NCI-H526 (cell line): Measurements from ENCODE around the gene HMX1.

Experiments used
- DNase-seq, 2 experiments: peaks; one replicate each; lab custom pipeline; 2025; lab: John Stamatoyannopoulos, UW

Gene HMX1

DNA sequence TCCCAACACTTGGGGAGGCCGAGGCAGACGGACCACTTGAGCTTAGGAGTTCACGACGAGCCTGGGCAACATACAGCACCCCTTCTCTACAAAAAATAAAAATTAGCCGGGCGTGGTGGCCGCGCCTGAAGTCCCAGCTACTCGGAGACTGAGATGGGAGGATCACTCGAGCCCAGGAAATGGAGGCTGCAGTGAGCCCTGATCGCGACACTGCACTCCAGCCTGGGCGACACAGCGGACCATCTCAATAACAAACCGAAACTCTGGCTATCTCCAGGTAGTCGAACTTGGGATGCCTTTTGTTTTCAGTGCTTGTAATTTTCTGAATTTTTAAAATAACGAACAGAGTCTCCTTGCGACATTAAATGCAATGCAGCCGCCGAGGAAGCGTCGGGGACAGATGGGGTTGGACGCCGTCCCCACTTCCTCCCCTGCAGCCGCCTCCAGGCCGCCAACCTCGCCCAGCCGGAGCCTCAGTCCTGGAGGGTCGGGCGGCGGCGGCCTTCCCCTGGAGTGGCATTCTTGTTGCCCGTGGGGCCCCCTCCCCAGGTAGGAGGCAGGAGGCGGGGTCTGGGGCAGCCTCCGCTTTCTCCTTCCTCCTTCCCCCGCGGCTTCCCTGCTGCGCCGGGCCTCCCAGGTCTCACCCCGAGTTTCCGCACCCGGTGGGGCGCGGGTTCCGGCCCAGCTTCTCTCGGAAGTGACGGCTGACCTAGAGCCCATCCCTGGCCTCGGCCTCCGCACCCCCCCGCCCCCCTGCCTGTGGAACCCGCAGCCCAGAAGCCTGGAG is 14.6 kb downstream of the HMX1 start:
- no peak for DNase-seq

DNA sequence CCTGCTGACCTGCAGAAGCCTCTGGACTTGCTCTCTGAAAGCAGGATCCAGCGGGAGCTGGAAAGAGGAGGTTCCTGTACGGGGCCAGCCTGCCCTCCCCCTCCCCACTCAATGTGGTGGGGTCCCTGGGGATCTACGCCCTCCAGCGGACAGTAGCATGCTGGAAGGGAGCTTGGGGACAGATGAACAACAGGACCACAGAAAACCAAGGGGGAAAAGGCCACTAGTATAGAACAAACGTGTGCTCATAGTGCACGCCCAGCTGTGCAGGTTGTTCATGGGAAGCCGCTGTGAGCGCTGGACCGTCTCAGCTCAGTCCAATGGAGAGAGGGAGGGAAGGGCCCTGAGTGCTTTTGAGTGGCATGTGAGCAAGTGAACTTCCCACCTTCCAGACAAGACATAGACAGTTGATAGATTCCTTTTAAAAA is 15.8 kb downstream of the HMX1 start:
- DNase-seq: no peak

- DNase-seq: no peak
These were observed 16.7 kb downstream of the HMX1 start for GRCh38 chr4:8854931-8855330.

- DNase-seq: no peak
These were observed 17.6 kb downstream of the HMX1 start for GRCh38 chr4:8854016-8854415.

DNA sequence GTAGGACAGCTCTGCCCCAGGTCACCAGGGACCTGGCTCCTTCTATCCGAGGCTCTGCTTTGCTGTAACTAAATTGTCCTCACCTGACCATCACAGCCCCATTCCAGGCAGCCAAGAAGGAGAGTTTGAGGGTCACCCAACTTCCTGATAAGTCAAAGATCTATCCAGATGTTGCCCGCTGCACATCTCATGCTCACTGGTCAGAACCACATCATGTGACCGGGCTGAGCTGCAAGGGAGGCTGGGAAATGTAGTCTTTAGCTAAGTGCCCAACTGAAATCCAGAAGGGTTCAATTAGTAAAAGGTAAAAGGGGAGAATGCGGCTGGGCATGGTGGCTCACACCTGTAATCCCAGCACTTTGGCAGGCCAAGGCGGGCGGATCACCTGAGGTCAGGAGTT is 18.4 kb downstream of the HMX1 start:
- no peak for DNase-seq

DNA sequence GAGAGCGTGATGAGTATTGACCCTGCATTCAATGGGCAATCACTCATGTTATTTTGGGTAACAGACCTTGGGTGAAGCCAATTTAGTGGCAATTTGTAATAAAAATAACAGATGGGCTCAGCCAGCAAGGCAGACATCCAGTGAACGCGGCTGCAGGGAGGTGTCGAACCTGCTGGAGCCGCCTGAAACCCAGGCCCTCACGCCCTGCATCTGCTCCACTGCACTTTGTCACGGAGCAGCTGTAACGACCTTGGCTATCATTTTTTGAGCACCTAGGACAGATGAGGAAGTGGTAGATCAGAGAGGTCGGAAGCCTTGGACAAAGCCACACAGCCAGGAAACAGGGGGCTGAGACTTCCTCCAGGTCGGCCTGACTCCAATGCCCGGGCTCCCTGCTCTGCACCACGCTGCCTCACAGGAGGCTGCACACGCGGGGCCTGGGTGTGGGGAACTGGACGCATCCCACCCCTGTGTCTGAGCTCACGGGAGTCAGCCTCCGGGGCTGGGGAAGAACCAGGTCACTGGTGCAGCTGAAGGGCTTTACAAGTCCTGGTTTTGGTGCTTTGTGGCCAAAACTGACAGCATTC is 19.4 kb downstream of the HMX1 start:
- no peak for DNase-seq

GRCh38 chr4:8851321-8852117 is 20.1 kb downstream of the HMX1 start:
- DNase-seq: no peak

GRCh38 chr4:8850830-8851188 is 20.8 kb downstream of the HMX1 start:
- no peak for DNase-seq

DNA sequence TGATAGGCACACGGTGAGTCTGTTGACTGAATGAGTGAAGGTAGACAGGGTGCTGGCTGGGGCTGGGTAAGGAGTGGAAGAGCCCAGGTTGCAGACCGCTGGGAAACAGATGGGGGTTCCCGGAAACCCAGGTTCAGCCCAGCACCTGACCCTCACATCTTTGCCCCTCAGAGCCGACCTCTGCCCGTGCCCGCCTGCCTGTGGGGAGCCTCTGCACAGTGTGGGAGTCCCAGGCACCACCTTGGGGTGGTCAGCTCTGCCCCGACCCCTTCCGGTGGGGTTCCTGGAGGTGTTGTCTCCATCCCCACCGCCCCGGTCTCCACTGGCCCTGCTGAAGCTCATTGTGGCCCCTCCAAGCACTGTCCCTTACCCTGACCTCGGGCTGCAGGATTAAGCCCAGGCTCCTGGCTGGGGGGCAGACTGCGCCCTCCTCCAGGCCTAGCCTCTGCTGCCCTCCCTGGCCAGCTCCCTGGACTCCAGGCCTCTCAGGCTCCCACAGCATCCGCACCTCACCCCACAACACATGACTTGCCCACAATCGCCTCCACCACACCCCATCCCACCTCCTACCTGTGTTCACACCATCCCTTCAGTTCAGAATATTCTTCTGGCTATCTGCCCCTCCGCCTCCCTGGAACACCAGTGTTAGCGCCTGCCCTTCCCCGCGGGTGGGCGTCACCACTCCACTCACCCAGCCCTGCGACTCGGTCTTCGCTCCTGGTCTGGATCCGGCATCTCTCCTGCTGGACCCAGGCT is 21.4 kb downstream of the HMX1 start:
- DNase-seq: no peak

- DNase-seq: no peak
These were observed 22.2 kb downstream of the HMX1 start for GRCh38 chr4:8849266-8850073.

- DNase-seq: no peak
These were observed 23.0 kb downstream of the HMX1 start for GRCh38 chr4:8848507-8849265.

GRCh38 chr4:8847764-8848163 is 23.9 kb downstream of the HMX1 start:
- DNase-seq: peak in 1 of 2 experiments; percentile 32

DNA sequence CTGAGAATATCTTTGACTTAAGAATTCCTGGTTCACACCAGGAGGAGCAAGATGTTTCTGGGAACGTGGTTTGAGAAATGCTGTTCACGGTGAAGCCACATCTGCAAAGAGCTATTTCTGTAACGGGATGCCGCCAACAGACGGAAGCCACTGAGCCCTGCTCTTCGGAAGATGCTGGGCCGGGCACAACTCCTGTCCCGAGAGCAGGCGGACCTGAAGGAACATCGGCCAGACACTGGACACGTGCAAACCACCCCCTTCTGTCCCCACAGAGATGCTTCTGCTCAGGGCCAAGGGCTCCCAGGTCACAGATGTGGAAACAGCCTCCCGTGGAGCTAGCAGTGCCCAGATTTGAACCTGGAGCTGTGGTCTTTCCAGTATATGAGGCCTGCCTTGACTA is 24.3 kb downstream of the HMX1 start:
- no peak for DNase-seq

GRCh38 chr4:8846826-8847225 is 24.8 kb downstream of the HMX1 start:
- no peak for DNase-seq

GRCh38 chr4:8846046-8846720 is 25.5 kb downstream of the HMX1 start:
- DNase-seq: no peak

GRCh38 chr4:8844976-8845690 is 26.5 kb downstream of the HMX1 start:
- DNase-seq: no peak

DNA sequence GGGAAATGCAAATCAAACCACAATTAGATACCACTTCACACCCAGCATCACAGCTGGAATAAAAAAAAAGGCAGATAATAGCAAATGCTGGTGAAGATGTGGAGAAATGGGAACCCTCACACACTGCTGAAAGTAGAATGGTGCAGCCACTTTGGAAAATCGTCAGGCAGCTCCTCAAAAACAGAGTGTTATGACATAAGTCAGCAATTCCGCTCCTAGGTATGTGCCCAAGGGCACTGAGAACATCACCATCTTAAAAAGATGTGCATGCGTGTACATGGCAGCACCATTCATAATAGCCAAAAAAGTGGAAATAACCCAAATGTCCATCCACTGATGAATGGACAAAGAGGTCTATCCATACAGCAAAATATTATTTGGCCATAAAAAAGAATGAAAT is 28.0 kb downstream of the HMX1 start:
- no peak for DNase-seq

DNA sequence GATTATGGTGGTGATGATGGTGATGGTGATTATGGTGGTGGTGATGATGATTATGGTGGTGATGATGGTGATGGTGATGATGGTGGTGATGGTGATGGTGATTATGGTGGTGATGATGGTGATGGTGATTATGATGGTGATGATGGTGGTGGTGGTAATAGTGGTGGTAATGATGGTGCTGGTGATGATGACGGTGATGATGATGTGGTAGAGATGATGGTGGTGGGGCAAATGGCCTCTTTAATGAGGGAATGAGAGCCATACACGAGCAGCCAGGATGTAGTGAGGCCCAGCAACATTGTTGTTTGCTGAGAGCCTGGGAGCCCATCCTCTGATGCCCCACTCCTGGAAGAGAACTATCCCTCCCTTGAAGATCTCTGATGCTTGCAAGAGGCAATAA is 29.0 kb downstream of the HMX1 start:
- no peak for DNase-seq

GRCh38 chr4:8841678-8842268 is 29.9 kb downstream of the HMX1 start:
- no peak for DNase-seq
